Loucy (cell line): Measurements from ENCODE around the gene SYT7.

Experiments
- CTCF ChIP-seq: fragments of 200-600 bp; sonication (generic); conservative IDR thresholded peaks from 2 replicates; pipeline ENCODE4 v1.5.1; 2014; ENCODE audit warnings: mild to moderate bottlenecking, antibody characterized with exemption, low read length
- EZH2phosphoT487 ChIP-seq: fragments of 200-600 bp; IDR thresholded peaks from 2 replicates; pipeline ENCODE4 v1.6.1; 2018; ENCODE audit warnings: antibody characterized with exemption, mild to moderate bottlenecking, moderate library complexity, borderline replicate concordance

GRCh38 chr11:61587951-61588727 lies 7.3 kb upstream of the SYT7 start:
- no peak for TF ChIP-seq CTCF
- no peak for TF ChIP-seq EZH2phosphoT487
